NCI-H2081 treated with DMSO at 0.1 percent for 48 hours (cell line): ENCODE measurements around the gene DHX34.
A peak's percentile ranks its signal among the peaks of the same experiment; 100 is the strongest.

Source experiments
- DNase-seq: peaks from one replicate; lab custom pipeline; 2025; lab: John Stamatoyannopoulos, UW

Gene DHX34

DNA sequence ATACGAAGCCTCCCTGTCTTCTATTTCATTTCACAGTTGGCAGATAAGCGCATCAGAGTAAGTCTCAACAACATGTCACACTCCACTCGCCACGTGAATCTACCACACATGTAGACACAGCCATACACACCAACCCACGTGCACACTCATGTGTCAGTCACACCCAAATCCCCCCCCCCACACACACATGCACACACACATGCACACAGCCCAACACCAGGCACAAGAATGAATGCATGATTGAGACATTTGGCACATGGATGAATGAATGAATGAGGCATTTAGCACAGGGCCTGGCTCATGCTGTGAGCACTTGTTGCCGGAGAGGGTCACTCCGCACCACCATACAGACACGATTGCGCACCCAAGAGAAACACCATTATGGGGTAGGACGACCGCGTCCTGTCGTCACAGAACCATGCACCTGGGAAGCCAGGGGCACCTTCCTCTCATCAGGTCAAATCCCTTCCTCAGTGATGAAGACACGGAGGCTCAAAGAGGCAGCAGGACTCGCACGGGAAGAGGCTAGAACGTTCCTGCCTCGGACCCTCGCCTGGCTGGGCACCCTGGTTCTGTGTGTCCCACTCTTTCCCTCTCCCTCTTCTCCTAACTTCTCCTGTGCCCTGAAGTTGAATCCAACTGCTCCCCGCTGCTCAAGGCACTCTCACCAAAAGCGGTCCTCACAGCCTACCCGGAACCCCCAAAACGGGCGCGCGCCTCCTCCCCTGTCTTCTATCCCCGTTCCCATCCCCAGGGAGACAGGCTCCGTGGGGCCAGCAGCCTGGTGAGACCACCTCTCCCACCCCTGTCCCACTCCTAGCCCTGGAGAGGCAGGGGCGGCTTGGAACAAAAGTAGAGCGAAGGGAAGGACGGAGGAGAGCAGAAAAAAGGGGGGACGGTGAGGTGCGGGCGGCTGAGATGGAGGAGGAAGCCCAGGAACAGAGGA lies 68.9 kb downstream of the DHX34 start:
- no peak for DNase-seq

DNA sequence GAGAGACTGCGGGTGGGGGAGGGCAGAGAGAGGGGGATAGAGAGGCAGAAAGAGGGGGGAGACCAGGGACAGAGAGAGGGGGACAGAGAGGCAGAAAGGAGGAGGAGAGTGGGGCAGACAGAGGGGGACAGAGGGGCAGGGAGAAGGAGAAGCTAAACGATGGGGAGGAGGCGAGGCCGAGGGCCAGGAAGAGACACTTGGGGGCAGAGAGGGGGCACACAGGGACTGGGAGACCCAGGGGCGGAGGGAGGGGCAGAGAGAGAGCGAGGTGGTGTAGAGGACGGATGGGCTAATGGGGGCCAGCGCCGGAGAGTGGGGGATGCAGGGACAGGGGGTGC lies 69.5 kb downstream of the DHX34 start:
- no peak for DNase-seq

DNA sequence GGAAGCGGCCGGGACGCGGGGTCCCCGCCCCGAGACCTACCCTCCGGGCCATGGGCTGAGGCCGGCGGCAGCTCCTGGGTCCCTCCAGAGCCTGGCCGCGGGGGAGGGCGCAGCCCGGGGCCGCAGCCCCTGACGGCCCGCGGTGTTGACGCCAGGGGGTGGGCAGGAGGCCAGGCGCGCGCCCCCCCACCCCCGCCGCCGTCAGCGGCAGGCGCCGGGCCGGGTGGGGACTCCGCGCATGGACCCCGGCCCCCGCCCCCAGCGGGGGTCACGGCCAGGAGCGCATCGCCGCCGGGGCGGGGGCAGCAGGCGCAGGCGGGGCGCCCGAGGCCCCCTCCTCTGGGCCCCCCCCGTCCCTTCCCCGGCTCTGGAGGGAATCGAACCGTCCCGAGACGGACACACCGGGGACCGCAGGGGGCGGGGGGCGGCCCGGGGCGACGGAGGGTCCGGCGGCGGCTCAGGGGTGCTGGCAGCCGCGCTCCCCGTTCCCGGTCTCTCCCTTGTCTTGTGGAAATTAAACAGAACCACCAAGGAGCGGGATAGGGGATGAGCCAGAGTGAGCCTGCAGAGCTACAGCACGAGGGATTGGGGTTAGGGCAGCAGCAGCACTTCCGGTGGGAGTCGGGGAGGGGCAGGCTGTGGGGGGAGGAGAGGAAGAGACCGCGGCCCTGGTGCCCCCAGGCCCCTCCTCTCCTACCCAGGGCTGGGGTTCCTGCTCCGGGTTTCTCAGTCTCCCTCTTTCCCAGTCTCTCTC lies 70.1 kb downstream of the DHX34 start, which contains the start of gene MEIS3:
Gene MEIS3, minus strand, starts transcription at position 498 of the 754 bp plus-strand sequence. Its CDS starts 446 bp downstream, at position 52.
- no peak for DNase-seq

DNA sequence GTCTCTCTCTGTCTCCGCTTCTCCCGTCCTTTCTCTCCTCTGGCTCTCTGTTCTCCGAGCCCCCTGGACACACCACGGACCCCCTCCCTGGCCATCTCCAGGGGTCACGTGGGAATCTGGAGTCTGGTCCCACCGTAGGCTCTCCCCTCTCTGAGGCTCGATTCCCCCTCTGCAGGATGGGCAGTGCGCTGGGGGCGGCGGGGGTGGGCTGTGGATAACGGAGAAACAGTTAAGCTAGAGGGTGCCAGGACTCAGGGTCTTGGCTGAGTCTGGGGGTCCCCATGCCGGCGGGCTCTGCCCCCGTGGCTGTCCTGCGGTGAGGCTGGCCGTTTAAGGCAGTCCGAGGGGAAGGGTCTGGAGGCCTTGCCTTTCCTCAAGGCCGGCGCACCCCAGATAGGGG lies 70.7 kb downstream of the DHX34 start:
- no peak for DNase-seq

DNA sequence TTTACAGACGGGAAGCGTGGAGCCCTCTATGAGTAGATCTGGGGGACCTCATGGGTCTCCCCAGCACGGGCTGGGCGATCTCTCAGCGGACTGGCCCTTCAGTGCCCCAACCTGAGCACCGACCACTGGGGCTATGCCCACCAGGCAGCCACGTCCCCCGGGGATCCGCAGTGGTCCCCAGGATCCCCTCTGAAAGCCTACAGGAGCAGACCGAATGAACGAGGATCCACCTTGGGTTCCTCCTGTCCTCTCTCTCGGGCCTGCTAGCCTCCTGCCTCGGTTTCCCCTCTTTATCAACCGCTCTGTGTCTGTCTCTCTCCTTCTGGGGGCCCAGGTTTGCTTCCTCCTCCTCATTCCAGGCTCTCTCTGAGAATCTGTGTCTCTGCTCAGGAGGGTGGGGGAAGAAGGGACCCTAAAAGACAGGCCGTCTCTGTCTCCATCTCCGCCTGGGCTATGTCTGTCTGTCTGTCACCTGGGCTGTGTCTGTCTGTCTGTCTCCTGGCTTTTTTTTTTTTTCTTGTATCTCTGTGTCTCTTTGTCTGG lies 72.2 kb downstream of the DHX34 start:
- DNase-seq, result no peak

DNA sequence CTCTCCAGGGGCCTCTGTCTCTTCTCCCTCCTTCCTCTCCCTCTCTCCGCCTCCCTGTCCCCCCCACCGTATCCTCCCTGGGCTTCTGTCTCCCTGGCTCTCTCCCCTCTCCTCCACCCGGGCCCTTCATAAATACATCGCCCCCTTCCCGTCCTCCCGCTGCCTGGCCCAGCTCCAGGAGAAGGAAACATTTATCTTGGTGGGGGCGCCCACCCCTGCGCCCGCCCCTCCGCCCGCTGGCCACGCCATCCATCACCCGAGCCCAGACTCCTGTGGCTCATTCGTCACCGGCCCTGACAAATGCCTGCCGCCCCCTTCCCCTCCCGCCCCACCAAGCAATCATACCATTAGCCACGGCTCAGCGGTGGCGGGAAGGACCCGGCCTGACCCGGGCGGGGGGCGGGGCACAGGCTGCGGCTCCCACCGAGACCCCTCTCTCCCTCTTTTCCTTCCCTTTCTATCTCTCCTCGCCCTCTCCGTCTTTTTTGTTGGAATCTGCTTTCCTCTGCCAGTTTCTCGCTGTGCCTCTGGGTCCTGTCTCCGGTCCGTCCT lies 72.8 kb downstream of the DHX34 start:
- DNase-seq, result no peak

DNA sequence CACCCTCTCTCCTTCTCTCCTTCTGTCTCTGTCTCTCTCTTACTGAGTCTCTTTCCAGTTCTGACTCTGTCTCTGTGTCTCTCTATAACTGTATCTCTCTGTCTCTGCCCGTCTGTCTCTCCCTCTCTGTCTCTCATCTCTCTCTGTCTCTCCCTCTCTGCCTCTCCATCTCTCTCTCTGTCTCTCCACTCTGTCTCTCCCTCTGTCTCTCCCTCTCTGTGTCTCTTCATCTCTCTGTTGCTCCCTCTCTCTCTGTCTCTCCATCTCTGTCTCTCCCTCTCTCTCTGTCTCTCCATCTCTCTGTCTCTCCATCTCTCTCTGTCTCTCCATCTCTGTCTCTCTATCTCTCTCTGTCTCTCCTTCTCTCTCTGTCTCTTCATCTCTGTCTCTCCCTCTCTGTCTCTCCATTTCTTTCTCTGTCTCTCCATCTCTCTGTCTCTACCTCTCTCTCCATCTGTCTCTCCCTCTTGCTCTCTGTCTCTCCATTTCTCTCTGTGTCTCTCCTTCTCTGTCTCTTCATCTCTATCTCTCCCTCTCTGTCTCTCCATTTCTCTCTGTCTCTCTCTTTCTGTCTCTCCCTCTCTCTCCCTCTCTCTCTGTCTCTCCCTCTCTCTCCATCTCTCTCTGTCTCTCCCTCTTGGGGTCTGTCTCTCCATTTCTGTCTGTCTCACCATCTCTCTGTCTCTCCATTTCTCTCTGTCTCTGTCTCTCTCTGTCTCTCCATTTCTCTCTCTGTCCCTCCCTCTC lies 73.5 kb downstream of the DHX34 start:
- DNase-seq, result no peak

DNA sequence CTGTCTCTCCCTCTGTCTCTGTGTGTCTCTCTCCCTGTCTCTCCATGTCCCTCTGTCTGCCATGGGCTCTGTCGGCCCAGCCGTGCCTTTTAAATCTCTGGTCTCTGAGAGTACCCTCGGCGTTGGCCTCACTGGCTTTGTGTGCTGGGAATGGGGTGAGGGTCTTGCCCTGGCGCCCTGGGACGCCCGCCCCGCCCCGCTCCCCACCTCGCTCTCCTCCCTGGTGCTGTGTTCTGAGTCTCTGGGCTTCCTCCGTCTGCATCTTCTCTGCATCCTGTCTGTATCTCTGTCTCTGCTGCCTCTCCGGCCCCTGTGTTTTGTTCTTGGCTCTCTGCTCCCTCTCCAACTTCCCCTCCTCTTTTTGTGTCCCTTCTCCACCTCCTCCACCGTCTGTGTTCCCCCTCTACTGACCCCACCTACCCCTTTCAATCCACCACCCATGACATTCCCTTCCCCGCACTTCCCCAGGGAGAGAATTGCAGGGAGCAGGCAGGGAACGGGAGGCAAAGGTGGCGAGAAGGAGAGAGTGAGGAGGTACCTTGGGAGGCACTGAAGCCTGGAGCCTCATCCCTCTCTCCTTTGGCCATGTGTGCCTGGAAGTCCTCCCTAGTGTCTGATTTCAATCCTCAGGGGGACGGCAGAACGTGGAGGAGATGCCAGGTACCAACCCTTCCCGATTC lies 74.2 kb downstream of the DHX34 start:
- no peak for DNase-seq

DNA sequence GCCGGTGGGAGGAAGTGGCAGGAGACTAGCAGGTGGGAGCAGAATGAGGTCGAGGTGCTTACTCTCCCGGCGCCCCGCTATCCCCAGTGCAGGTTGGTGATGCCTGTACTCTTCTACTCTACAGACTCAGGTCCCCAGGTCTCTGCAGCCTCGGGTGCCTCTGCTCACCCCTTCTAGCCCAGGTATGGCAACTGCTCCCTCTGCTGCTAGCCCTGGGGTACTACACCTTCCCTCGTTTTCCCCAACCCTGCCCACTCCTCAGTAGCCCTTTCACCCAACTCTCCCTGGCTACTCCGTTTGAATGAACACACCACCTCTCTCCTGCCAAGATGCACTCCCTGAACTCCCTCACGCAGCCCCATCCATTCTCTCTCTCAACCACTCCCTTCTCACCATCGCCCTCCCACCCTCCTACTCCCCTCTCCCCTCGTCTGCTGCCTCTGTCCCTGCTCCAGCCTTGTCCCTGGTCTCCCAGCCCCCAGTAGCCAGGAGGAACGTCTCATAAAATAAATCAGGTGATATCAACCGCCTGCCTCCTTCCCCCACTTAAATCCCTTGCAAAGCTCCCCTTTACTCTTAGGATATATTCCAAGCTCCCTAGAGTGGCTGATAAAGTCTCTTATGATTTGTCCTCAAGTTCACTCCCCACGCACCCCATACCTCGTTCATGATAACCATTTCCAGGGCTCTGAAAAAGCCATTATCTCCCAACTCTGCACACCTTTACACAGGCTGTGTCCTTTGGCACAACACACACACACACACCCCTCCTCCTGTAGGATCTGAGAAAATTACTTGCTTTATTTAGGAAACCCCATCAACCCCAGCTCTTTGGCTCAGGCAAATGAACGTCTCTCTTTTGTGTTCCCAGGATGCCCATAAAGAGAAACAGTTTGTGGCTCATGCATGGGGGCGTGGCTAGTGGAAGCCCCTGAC lies 78.4 kb downstream of the DHX34 start:
- no peak for DNase-seq

DNA sequence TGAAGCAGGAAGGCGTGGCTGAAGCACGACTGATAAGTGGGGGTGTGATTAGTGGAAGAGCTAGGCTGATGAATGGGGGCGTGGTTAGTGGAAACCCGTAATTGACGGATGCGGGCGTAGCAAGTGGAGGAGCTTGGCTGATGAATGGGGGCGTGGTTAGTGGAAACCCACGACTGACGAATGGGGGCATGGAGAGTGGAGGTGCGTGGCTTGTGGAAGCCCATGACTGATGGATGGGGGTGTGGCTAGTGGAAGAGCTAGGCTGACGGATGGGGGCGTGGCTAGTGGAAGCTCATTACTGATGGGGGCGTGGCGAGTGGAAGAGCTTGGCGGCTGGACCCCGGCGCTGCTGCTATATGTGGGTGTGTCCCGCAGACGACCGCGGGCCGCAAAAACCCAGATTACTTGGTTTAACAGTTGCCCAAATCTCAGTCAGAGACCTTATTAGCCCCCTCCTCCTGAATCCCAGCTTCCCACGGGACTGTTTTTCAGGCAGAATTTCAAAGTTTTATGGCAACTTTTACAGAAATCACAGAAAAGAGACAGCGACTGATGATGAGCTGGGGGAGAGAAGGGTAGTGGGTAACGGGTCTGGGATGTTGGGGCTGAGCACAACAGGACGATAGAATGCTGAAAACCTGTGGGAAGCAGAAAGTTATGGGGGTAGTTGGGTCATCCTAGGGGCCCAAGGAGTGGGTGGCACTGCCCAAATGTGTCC lies 79.2 kb downstream of the DHX34 start:
- DNase-seq, result peak; percentile 64

DNA sequence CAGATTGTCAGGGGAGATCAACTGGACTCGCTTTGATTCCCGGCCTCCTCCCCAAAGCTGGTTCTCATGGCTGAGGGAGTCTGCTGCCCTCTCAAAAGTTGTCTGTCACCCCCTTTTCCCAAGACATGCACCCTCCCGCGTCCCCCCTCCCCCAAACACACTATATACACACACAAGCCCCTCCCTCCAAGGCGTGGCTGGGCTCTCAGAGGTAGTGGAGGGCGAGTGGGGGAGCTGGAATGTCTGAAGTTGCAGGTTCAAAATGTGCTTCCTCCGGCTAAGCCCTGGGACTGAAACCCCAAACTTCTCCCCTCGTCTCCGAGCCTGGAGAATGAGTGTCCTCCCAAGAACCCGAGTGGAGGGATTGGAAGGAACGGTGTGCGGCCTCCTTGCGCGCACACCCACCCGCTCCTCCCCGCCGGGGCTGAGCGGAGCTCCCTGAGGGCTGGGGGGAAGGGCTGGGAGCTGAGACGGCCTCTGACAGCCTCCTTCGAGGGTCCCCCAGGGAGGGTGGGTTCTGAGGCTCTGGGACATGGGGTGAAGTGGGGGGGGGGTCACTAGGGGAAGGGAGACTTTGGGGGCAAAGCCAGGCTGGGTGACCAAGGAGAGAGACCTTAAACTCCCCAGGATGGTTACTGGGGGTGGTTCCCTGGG lies 80.2 kb downstream of the DHX34 start:
- no peak for DNase-seq

DNA sequence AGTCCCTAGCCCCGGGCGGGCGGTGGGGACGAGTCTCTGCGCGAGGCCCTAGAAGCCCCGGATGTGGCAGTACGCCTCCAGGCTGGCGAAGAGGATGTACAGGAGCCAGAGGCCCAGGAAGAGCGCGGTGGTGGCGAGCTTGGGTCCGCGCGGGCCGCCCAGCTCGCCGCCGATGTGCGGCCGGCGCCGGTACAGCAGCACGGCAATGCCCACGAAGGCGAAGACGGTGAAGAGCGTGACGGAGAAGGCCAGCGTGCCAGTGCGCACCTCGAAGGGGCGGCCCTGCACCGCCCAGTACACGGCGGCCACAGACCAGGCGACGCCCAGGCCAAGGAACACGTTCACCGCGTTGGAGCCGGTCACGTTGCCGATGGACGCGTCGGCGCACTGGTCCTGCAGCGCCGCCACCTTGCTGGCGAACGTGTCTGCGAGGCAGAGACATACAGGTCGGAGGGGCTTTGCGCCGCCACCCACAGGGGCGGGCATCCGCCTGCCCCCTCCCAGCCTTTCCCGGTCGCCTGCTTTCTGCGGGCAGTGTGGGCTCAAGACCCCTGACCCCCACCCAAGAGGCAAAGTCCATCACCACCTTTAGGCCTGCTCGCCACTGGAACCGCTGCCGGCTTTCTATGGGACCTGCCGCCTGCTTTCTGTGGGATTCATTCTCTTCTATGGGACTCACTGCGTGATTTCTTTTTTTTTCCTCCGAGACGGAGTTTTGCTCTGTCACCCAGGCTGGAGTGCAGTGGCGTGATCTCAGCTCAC lies 81.1 kb downstream of the DHX34 start:
- DNase-seq, result no peak

DNA sequence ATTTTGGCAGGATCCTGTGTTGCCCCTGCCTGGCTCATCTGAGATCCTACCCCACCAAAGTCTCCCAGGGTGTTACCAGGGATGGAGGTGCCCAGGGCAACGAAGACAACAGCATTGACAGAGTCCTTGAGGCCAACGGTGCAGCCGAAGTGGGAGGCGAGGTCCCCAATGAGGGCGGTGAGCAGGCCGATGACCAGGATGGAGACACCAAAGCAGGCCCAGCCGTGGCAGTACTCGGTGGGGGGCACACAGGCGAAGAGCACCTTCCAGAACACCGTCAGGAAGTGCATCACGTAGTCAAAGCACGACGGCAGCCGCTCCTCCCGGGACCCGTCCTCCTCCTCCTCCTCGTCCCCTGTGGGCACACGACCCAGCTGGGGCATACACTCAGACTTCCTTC lies 83.0 kb downstream of the DHX34 start:
- no peak for DNase-seq
